ENCODE measurements around the gene VPS37D. TPM values are rescaled to one million over a fixed set of nuclear protein-coding genes. Genes with fewer than 3 reads are reported as not detected.
"Not testable (repeated sequence)": the region's sequence is repeated elsewhere in the genome, so short reads cannot be mapped to it uniquely, and the experiment has no call there.

Gene VPS37D
- total RNA-seq, 1 experiment from 2014 or later: 6.4 TPM

- H3K4me3 ChIP-seq (ENCODE audit: insufficient read depth, low read depth, low read length): no peak overlapping the region
- H3K27me3 ChIP-seq (ENCODE audit: control insufficient read depth, insufficient read depth, low read length): no peaks in the 10 kb centered on the region; the same call in 1 of the 2 replicates
- no peaks in the 10 kb centered on the region for H3K36me3 ChIP-seq (replicated peaks; ENCODE audit: control insufficient read depth, insufficient read depth, low read length)
- DNase-seq: no peak
Observed at GRCh38 chr7:73633844-73634243, 33.8 kb upstream of the VPS37D start.

GRCh38 chr7:73635428-73636200, 32.0 kb upstream of the VPS37D start:
- Histone ChIP-seq H3K4me3 (ENCODE audit: insufficient read depth, low read depth, low read length) (no peak overlapping the region), H3K27me3 (ENCODE audit: control insufficient read depth, insufficient read depth, low read length) (no peaks in the 10 kb centered on the region; the same call in 1 of the 2 replicates), H3K36me3 (replicated peaks; ENCODE audit: control insufficient read depth, insufficient read depth, low read length) (no peaks in the 10 kb centered on the region)
- no peak for DNase-seq

GRCh38 chr7:73638911-73639310, 28.7 kb upstream of the VPS37D start:
- no peak for DNase-seq
- Histone ChIP-seq H3K27me3 (ENCODE audit: control insufficient read depth, insufficient read depth, low read length) (no peaks in the 10 kb centered on the region), H3K4me3 (ENCODE audit: insufficient read depth, low read depth, low read length) (no peak overlapping the region), H3K36me3 (replicated peaks; ENCODE audit: control insufficient read depth, insufficient read depth, low read length) (no peaks in the 10 kb centered on the region)

- H3K4me3 ChIP-seq (ENCODE audit: insufficient read depth, low read depth, low read length): no peak overlapping the region
- no peak for DNase-seq
- H3K27me3 ChIP-seq (ENCODE audit: control insufficient read depth, insufficient read depth, low read length): peaks cover 22% of the 10 kb centered on the region
- no peaks in the 10 kb centered on the region for H3K36me3 ChIP-seq (replicated peaks; ENCODE audit: control insufficient read depth, insufficient read depth, low read length)
Observed at GRCh38 chr7:73642834-73643233, 24.8 kb upstream of the VPS37D start.

- H3K27me3 ChIP-seq (ENCODE audit: control insufficient read depth, insufficient read depth, low read length): peaks cover 40% of the 10 kb centered on the region
- H3K4me3 ChIP-seq (ENCODE audit: insufficient read depth, low read depth, low read length): no peak overlapping the region
- no peaks in the 10 kb centered on the region for H3K36me3 ChIP-seq (replicated peaks; ENCODE audit: control insufficient read depth, insufficient read depth, low read length)
- no peak for DNase-seq
Observed at GRCh38 chr7:73644688-73645286, 22.8 kb upstream of the VPS37D start.

- H3K36me3 ChIP-seq (replicated peaks; ENCODE audit: control insufficient read depth, insufficient read depth, low read length): no peaks in the 10 kb centered on the region
- H3K27me3 ChIP-seq (ENCODE audit: control insufficient read depth, insufficient read depth, low read length): peaks cover 44% of the 10 kb centered on the region
- H3K4me3 ChIP-seq (ENCODE audit: insufficient read depth, low read depth, low read length): no peak overlapping the region
- no peak for DNase-seq
Observed at GRCh38 chr7:73645643-73646174, 21.9 kb upstream of the VPS37D start.

GRCh38 chr7:73646785-73647724, 20.6 kb upstream of the VPS37D start:
- H3K36me3 ChIP-seq (replicated peaks; ENCODE audit: control insufficient read depth, insufficient read depth, low read length): no peaks in the 10 kb centered on the region

GRCh38 chr7:73647725-73648592, 19.7 kb upstream of the VPS37D start:
- H3K27me3 ChIP-seq (ENCODE audit: control insufficient read depth, insufficient read depth, low read length): peaks cover 44% of the 10 kb centered on the region
- H3K4me3 ChIP-seq (ENCODE audit: insufficient read depth, low read depth, low read length): peak overlapping the region; percentile 64
- peak; percentile 89 for DNase-seq

More at GRCh38 chr7:73646785-73647724, 20.6 kb upstream of the VPS37D start:
- Histone ChIP-seq H3K4me3 (ENCODE audit: insufficient read depth, low read depth, low read length) (peak overlapping the region; percentile 64; the same call in 1 of the 2 replicates), H3K27me3 (ENCODE audit: control insufficient read depth, insufficient read depth, low read length) (peaks cover 44% of the 10 kb centered on the region)
- DNase-seq: no peak

GRCh38 chr7:73648593-73649332, 18.9 kb upstream of the VPS37D start:
- no peak for DNase-seq
- Histone ChIP-seq H3K27me3 (ENCODE audit: control insufficient read depth, insufficient read depth, low read length) (peaks cover 44% of the 10 kb centered on the region), H3K4me3 (ENCODE audit: insufficient read depth, low read depth, low read length) (no peak overlapping the region; the same call in 1 of the 2 replicates), H3K36me3 (replicated peaks; ENCODE audit: control insufficient read depth, insufficient read depth, low read length) (no peaks in the 10 kb centered on the region)

More at GRCh38 chr7:73647725-73648592, 19.7 kb upstream of the VPS37D start:
- no peaks in the 10 kb centered on the region for H3K36me3 ChIP-seq (replicated peaks; ENCODE audit: control insufficient read depth, insufficient read depth, low read length)

- Histone ChIP-seq H3K4me3 (ENCODE audit: insufficient read depth, low read depth, low read length) (no peak overlapping the region), H3K27me3 (ENCODE audit: control insufficient read depth, insufficient read depth, low read length) (peaks cover 44% of the 10 kb centered on the region)
Observed at GRCh38 chr7:73649576-73649975, 18.1 kb upstream of the VPS37D start.

GRCh38 chr7:73650524-73650923, 17.1 kb upstream of the VPS37D start:
- Histone ChIP-seq H3K4me3 (ENCODE audit: insufficient read depth, low read depth, low read length) (no peak overlapping the region), H3K36me3 (replicated peaks; ENCODE audit: control insufficient read depth, insufficient read depth, low read length) (no peaks in the 10 kb centered on the region), H3K27me3 (ENCODE audit: control insufficient read depth, insufficient read depth, low read length) (peaks cover 42% of the 10 kb centered on the region)
- DNase-seq: no peak

More at GRCh38 chr7:73649576-73649975, 18.1 kb upstream of the VPS37D start:
- H3K36me3 ChIP-seq (replicated peaks; ENCODE audit: control insufficient read depth, insufficient read depth, low read length): no peaks in the 10 kb centered on the region
- DNase-seq: no peak

GRCh38 chr7:73652541-73652949, 15.1 kb upstream of the VPS37D start:
- peaks cover 25% of the 10 kb centered on the region for H3K27me3 ChIP-seq (ENCODE audit: control insufficient read depth, insufficient read depth, low read length)
- no peak for DNase-seq
- no peak overlapping the region for H3K4me3 ChIP-seq (ENCODE audit: insufficient read depth, low read depth, low read length)
- no peaks in the 10 kb centered on the region for H3K36me3 ChIP-seq (replicated peaks; ENCODE audit: control insufficient read depth, insufficient read depth, low read length)

GRCh38 chr7:73655309-73655708, 12.3 kb upstream of the VPS37D start:
- H3K27me3 ChIP-seq (ENCODE audit: control insufficient read depth, insufficient read depth, low read length); H3K4me3 ChIP-seq (ENCODE audit: insufficient read depth, low read depth, low read length); H3K36me3 ChIP-seq (replicated peaks; ENCODE audit: control insufficient read depth, insufficient read depth, low read length); DNase-seq: not testable (repeated sequence)

Measured in H7 (cell line).